Measurements from ENCODE around the gene OR51E2.

OR51E2 gene

GRCh38 chr11:4664786-4665185 lies 32.9 kb downstream of the OR51E2 start:
- no peak for DNase-seq (ENCODE audit: low read depth in 4 of 4, low spot score in 1 of 4)

GRCh38 chr11:4664183-4664582 lies 33.5 kb downstream of the OR51E2 start:
- no peak for DNase-seq (ENCODE audit: low read depth in 4 of 4, low spot score in 1 of 4)

DNA sequence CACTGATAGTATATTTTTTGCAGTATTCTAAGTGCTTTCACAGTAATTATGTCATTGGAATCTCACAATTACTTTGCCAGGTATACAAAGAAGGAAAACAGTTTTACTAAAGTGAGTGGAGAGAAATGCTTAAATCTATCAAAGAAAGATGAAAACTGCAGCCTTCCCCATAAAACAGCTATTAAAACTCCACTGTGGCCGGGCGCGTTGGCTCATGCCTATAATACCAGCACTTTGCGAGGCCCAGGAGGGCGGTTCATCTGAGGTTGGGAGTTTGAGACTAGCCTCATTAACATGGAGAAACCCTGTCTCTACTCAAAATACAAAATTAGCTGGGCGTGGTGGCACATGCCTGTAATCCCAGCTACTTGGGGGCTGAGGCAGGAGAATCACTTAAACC lies 34.8 kb downstream of the OR51E2 start:
- no peak for DNase-seq (ENCODE audit: low read depth in 4 of 4, low spot score in 1 of 4)

- DNase-seq (ENCODE audit: low read depth in 4 of 4, low spot score in 1 of 4): no peak
These were observed 38.8 kb downstream of the OR51E2 start for GRCh38 chr11:4658629-4659445.

GRCh38 chr11:4654635-4655369 lies 42.9 kb downstream of the OR51E2 start:
- DNase-seq (ENCODE audit: low read depth in 4 of 4, low spot score in 1 of 4): no peak

- DNase-seq (ENCODE audit: low read depth in 4 of 4, low spot score in 1 of 4): no peak
These were observed 49.9 kb downstream of the OR51E2 start for GRCh38 chr11:4647766-4648165.

GRCh38 chr11:4645974-4646373 lies 51.7 kb downstream of the OR51E2 start:
- DNase-seq (ENCODE audit: low read depth in 4 of 4, low spot score in 1 of 4): no peak

GRCh38 chr11:4644233-4644632 lies 53.4 kb downstream of the OR51E2 start:
- DNase-seq (ENCODE audit: low read depth in 4 of 4, low spot score in 1 of 4): no peak

GRCh38 chr11:4643682-4644081 lies 54.0 kb downstream of the OR51E2 start, which contains the start of gene OR51E1:
Gene OR51E1 (plus strand): TSS chr11:4643982. CDS start chr11:4652527, 8,545 bp downstream.
- DNase-seq (ENCODE audit: low read depth in 4 of 4, low spot score in 1 of 4): no peak

GRCh38 chr11:4643076-4643475 lies 54.6 kb downstream of the OR51E2 start:
- no peak for DNase-seq (ENCODE audit: low read depth in 4 of 4, low spot score in 1 of 4)

DNA sequence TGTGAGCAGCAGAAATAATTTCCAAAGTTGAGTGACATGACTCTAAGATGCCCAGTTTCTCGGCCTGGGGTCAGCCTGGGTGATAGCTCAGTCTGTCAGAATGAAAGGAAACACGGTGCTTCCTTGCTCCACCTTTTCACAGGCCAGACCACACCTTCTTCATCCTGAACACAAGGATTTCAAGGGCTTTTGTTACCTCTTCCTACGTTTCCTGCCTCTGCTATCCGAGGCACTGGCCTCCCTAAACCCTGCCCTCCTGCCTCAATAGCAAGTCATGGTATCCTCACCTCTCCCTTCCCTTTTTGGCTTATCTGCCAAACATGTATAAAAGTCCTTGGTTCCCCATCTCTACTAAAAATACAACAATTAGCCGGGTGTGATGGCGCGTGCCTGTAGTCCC lies 55.6 kb downstream of the OR51E2 start:
- DNase-seq (ENCODE audit: low read depth in 4 of 4, low spot score in 1 of 4): no peak

DNA sequence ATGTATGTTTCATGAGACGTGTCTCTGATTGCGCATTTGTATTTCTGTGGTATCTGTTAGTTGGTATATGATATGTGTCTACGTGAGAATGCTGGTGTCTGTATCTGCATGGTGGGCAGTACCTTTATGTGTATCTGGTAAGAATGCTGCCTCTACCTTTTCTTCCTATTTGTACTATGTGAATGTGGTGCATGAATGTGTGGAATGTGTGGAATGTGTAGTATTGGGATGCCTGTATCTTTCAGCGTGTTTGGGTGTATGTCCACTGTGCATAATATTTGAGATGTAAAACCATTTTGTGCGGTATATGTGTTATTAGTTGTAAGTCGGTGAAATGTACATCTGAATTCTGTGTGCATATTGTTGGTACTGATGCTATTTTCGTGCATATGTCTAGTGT lies 56.2 kb downstream of the OR51E2 start:
- no peak for DNase-seq (ENCODE audit: low read depth in 4 of 4, low spot score in 1 of 4)

DNA sequence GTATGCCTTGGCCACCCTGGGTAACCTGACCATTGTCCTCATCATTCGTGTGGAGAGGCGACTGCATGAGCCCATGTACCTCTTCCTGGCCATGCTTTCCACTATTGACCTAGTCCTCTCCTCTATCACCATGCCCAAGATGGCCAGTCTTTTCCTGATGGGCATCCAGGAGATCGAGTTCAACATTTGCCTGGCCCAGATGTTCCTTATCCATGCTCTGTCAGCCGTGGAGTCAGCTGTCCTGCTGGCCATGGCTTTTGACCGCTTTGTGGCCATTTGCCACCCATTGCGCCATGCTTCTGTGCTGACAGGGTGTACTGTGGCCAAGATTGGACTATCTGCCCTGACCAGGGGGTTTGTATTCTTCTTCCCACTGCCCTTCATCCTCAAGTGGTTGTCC lies 57.7 kb downstream of the OR51E2 start:
- DNase-seq (ENCODE audit: low read depth in 4 of 4, low spot score in 1 of 4): no peak

DNA sequence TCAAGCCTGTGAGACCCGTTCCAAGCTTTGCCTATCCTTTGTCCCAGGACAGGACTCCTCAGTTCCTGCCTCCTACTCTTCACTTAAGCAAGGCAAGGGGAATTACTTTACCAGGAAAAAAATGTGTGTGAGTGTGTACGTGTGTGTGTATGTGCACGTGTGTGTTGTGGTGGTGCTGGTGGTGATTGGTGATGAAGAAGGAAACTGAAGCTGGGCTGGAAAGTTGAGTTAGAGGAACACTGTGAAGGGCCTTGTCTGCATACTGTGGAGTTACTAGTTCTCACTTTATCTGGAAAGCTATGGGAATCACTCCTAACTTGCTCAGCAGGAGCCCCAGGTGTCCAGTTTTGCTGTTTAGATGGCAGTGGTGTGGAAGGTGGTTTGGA lies 60.0 kb downstream of the OR51E2 start:
- DNase-seq (ENCODE audit: low read depth in 4 of 4, low spot score in 1 of 4): no peak

DNA sequence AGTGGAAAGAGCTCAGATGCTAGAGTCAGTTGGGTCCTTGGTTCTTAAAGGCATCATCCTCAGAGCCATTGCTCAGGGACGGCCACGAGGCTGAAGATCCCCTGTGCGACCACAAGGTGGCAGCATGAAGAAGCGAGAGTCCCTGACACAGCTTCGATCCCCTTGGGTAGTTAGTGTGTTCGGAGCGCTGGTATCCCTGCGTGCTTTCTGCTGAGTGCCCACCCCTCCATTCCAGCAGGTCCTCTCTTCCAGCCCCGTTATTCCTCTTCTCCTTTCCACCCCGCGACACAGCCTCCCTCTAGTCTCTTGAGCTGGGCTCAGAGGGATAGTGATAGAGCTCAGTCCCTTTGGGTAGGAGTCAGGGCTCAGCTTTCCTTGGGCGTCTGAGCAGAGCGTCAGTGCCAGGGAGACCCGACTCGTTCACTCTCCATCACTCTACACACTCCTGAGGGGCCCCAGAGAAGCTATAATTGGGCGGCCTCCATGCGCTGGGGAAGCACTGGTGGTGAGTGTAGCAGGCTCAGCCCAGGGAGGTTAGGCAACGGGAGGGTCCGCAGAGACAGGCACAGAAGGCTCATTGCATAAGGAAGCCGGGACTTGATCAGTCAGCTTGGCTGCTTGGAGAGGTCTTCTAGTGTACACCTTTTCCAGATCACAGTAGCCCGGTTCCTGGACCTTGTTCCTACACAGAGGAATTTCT lies 60.5 kb downstream of the OR51E2 start, which contains the start of gene OR51D1:
OR51D1 (plus strand) TSS at position 516 of the 700 bp plus-strand sequence. CDS start 2,314 bp downstream, outside the sequence.
- peak; percentile 34 to 61 (median 53) for DNase-seq (ENCODE audit: low read depth in 4 of 4, low spot score in 1 of 4)

GRCh38 chr11:4636136-4636535 lies 61.5 kb downstream of the OR51E2 start:
- DNase-seq (ENCODE audit: low read depth in 4 of 4, low spot score in 1 of 4): no peak

Measured in stimulated activated CD4-positive, alpha-beta T cell treated with anti-CD3 and anti-CD28 coated beads, Interleukin-1b, Interleukin-23, amount 100 ng/mL, for 24 hours (primary cell).